Neural progenitor cell (in vitro differentiated cells): ENCODE data around the gene LIPM. TPM values are rescaled to one million over a fixed set of nuclear protein-coding genes. Genes with fewer than 3 reads are reported as not detected.

Experiments used
- DNase-seq: peaks from one replicate; pipeline ENCODE4 v3.0.0-alpha.2; 2016; ENCODE audit warnings: low spot score
- H2AFZ ChIP-seq: fragments of 200-600 bp; sonication (generic); replicated peaks from 2 replicates; pipeline ENCODE4 v1.6.1; 2016; ENCODE audit warnings: antibody characterized with exemption
- H3F3A ChIP-seq: fragments of 200-600 bp; sonication (generic); 2 replicates; pipeline ENCODE4 v1.6.1; 2016; ENCODE audit warnings: antibody characterized with exemption, low read depth
- H3K27ac ChIP-seq: fragments of 200-600 bp; sonication (generic); 2 replicates; pipeline ENCODE4 v1.5.1; 2016; ENCODE audit warnings: mild to moderate bottlenecking
- H3K27me3 ChIP-seq: fragments of 200-600 bp; sonication (generic); 2 replicates; pipeline ENCODE4 v1.6.1; 2016; ENCODE audit warnings: mild to moderate bottlenecking, moderate library complexity
- H3K36me3 ChIP-seq: fragments of 200-600 bp; sonication (generic); 2 replicates; pipeline ENCODE4 v1.5.1; 2016
- H3K4me1 ChIP-seq: fragments of 200-600 bp; sonication (generic); 2 replicates; pipeline ENCODE4 v1.6.1; 2016; ENCODE audit warnings: mixed run types
- H3K4me2 ChIP-seq: fragments of 200-600 bp; sonication (generic); 2 replicates; pipeline ENCODE4 v1.6.1; 2016
- H3K4me3 ChIP-seq: fragments of 200-600 bp; sonication (generic); 2 replicates; pipeline ENCODE4 v1.5.1; 2016
- H3K79me2 ChIP-seq: fragments of 200-600 bp; sonication (generic); 2 replicates; pipeline ENCODE4 v1.6.1; 2016; ENCODE audit warnings: low read depth
- H3K9ac ChIP-seq: fragments of 200-600 bp; sonication (generic); 2 replicates; pipeline ENCODE4 v1.6.1; 2016
- H3K9me3 ChIP-seq: fragments of 200-600 bp; sonication (generic); 2 replicates; pipeline ENCODE4 v1.5.1; 2016; ENCODE audit warnings: low read depth
- H4K20me1 ChIP-seq: fragments of 200-600 bp; sonication (generic); 2 replicates; pipeline ENCODE4 v1.6.1; 2016; ENCODE audit warnings: low read depth
- H3K27ac Mint-ChIP-seq: 3 replicates; pipeline ENCODE4 v1.8.0; 2021; ENCODE audit warnings: mixed read lengths
- H3K27me3 Mint-ChIP-seq: 2 replicates; pipeline ENCODE4 v1.8.0; 2022; ENCODE audit warnings: low read depth, mild to moderate bottlenecking, inconsistent platforms, moderate library complexity, mixed read lengths; ENCODE audit not compliant: insufficient read depth
- H3K36me3 Mint-ChIP-seq: 3 replicates; pipeline ENCODE4 v1.8.0; 2021; ENCODE audit warnings: mixed read lengths
- H3K4me1 Mint-ChIP-seq: 3 replicates; pipeline ENCODE4 v1.8.0; 2021; ENCODE audit warnings: mixed read lengths
- H3K4me3 Mint-ChIP-seq: 3 replicates; pipeline ENCODE4 v1.8.0; 2021; ENCODE audit warnings: mild to moderate bottlenecking, moderate library complexity, mixed read lengths
- H3K9me3 Mint-ChIP-seq: 3 replicates; pipeline ENCODE4 v1.8.0; 2020; ENCODE audit warnings: mixed read lengths
- CTCF ChIP-seq: fragments of 200-600 bp; sonication (generic); IDR thresholded peaks from 2 replicates; pipeline ENCODE4 v1.5.1; 2017; ENCODE audit warnings: antibody characterized with exemption, mild to moderate bottlenecking
- EZH2 ChIP-seq: fragments of 200-600 bp; sonication (generic); IDR thresholded peaks from 2 replicates; pipeline ENCODE4 v1.6.1; 2017; ENCODE audit warnings: antibody characterized with exemption, mild to moderate bottlenecking, moderate library complexity
- EZH2phosphoT487 ChIP-seq: fragments of 200-600 bp; sonication (generic); IDR thresholded peaks from 2 replicates; pipeline ENCODE4 v1.6.1; 2017; ENCODE audit warnings: antibody characterized with exemption
- total RNA-seq: library from RNA; depleted of rRNA; stranded (reverse); fragments of >200 nt; gene quantifications from 2 replicates; pipeline ENCODE4 v1.2.3, GENCODE V29; 2015; ENCODE audit warnings: low replicate concordance

Gene LIPM
- total RNA-seq, 1 donor from 2014 or later, result not detected

- no peaks in the 10 kb centered on the region for H3K9me3 Mint-ChIP-seq
- H3K27ac ChIP-seq, result no peak overlapping the region
- DNase-seq, result no peak
These were observed 29.8 kb downstream of the LIPM start for GRCh38 chr10:88832376-88832775.

GRCh38 chr10:88833156-88833555 is 30.6 kb downstream of the LIPM start:
- Mint-ChIP-seq H3K4me3 (no peak overlapping the region), H3K27me3 (no peaks in the 10 kb centered on the region)

More at GRCh38 chr10:88832376-88832775, 29.8 kb downstream of the LIPM start:
- H3K9me3 ChIP-seq, result no peaks in the 10 kb centered on the region
- no peaks in the 10 kb centered on the region for H3K4me1 ChIP-seq
- Mint-ChIP-seq H3K27ac (no peak overlapping the region), H3K36me3 (no peaks in the 10 kb centered on the region), H3K4me1 (no peaks in the 10 kb centered on the region), H3K4me3 (no peak overlapping the region), H3K27me3 (no peaks in the 10 kb centered on the region)
- H3K9ac ChIP-seq, result no peak overlapping the region
- no peaks in the 10 kb centered on the region for H3K36me3 ChIP-seq
- no peak overlapping the region for H2AFZ ChIP-seq
- no peak overlapping the region for H3K4me2 ChIP-seq
- peaks cover 4% of the 10 kb centered on the region for H3K27me3 ChIP-seq
- H3F3A ChIP-seq, result no peaks in the 10 kb centered on the region
- no peaks in the 10 kb centered on the region for H3K79me2 ChIP-seq
- TF ChIP-seq CTCF, result no peak
- H3K4me3 ChIP-seq, result no peak overlapping the region
- no peaks in the 10 kb centered on the region for H4K20me1 ChIP-seq

GRCh38 chr10:88833723-88834122 is 31.2 kb downstream of the LIPM start:
- no peaks in the 10 kb centered on the region for H3K9me3 Mint-ChIP-seq
- H3K4me2 ChIP-seq, result no peak overlapping the region
- H4K20me1 ChIP-seq, result no peaks in the 10 kb centered on the region
- no peaks in the 10 kb centered on the region for H3K9me3 ChIP-seq
- H3K4me3 Mint-ChIP-seq, result no peak overlapping the region
- peaks cover 4% of the 10 kb centered on the region for H3K27me3 ChIP-seq
- H3K36me3 Mint-ChIP-seq, result no peaks in the 10 kb centered on the region
- no peaks in the 10 kb centered on the region for H3K27me3 Mint-ChIP-seq
- DNase-seq, result no peak
- H3K27ac Mint-ChIP-seq, result no peak overlapping the region
- H3K27ac ChIP-seq, result no peak overlapping the region
- H3K79me2 ChIP-seq, result no peaks in the 10 kb centered on the region
- no peaks in the 10 kb centered on the region for H3K4me1 Mint-ChIP-seq
- TF ChIP-seq EZH2phosphoT487, result no peak
- no peak for TF ChIP-seq EZH2
- TF ChIP-seq CTCF, result no peak
- no peaks in the 10 kb centered on the region for H3K4me1 ChIP-seq
- H3K9ac ChIP-seq, result no peak overlapping the region
- H3K36me3 ChIP-seq, result no peaks in the 10 kb centered on the region
- no peak overlapping the region for H2AFZ ChIP-seq
- no peaks in the 10 kb centered on the region for H3F3A ChIP-seq
- H3K4me3 ChIP-seq, result no peak overlapping the region

More at GRCh38 chr10:88833156-88833555, 30.6 kb downstream of the LIPM start:
- H3K27ac Mint-ChIP-seq, result no peak overlapping the region
- Histone ChIP-seq H3K27ac (no peak overlapping the region), H2AFZ (no peak overlapping the region), H4K20me1 (no peaks in the 10 kb centered on the region), H3K4me2 (no peak overlapping the region), H3F3A (no peaks in the 10 kb centered on the region), H3K27me3 (peaks cover 4% of the 10 kb centered on the region), H3K9me3 (no peaks in the 10 kb centered on the region), H3K4me1 (no peaks in the 10 kb centered on the region), H3K9ac (no peak overlapping the region), H3K79me2 (no peaks in the 10 kb centered on the region), H3K4me3 (no peak overlapping the region), H3K36me3 (no peaks in the 10 kb centered on the region)
- no peaks in the 10 kb centered on the region for H3K36me3 Mint-ChIP-seq
- TF ChIP-seq EZH2 (no peak), CTCF (no peak), EZH2phosphoT487 (no peak)
- H3K4me1 Mint-ChIP-seq, result no peaks in the 10 kb centered on the region
- DNase-seq, result no peak
- no peaks in the 10 kb centered on the region for H3K9me3 Mint-ChIP-seq
